Right cardiac atrium (tissue), 5 donors: ENCODE data around the gene KLF14. TPM values are rescaled to one million over a fixed set of nuclear protein-coding genes. Genes with fewer than 3 reads are reported as not detected.
"Not testable (repeated sequence)": the region's sequence is repeated elsewhere in the genome, so short reads cannot be mapped to it uniquely, and the experiment has no call there.

Experiments used
- ATAC-seq, 2 donors: fragments of 200-7000 bp; cut with Tn5 transposase; one replicate each; pipeline versions ENCODE4 v1.8.0 to v1.9.1; 2020; ENCODE audit warnings: moderate library complexity in 2 of 2, mild to moderate bottlenecking in 1 of 2
- DNase-seq, 3 donors: peaks; one replicate each; pipeline ENCODE4 v3.0.0-alpha.2; 2020
- H3K27ac ChIP-seq: one replicate; pipeline ENCODE4 v1.5.1; 2013; ENCODE audit warnings: mild to moderate bottlenecking, low read length, control low read depth, moderate library complexity
- H3K27me3 ChIP-seq: one replicate; pipeline ENCODE4 v1.6.1; 2013; ENCODE audit not compliant: control insufficient read depth, insufficient read depth
- H3K4me1 ChIP-seq: one replicate; pipeline ENCODE4 v1.6.1; 2013; ENCODE audit warnings: low read length; ENCODE audit not compliant: control insufficient read depth, insufficient read depth
- H3K4me3 ChIP-seq: one replicate; pipeline ENCODE4 v1.5.1; 2013; ENCODE audit warnings: low read length, control low read depth
- H3K9me3 ChIP-seq: one replicate; pipeline ENCODE4 v1.6.1; 2013; ENCODE audit warnings: low read length; ENCODE audit not compliant: control insufficient read depth
- WGBS: extraction: QIAGEN DNeasy Blood & Tissue Kit; methylation state at CpG from one replicate; pipeline ENCODE4 v1.1.7; 2013; 5-methylcytosine and 5-hydroxymethylcytosine counted together
- intact Hi-C, 4 donors: fragments of 100-400 bp; cut with DNase I; formaldehyde crosslinking; loops; one replicate each; pipeline versions ENCODE4 v1.11.0 to v1.14.0; 2022 to 2023
- polyA plus RNA-seq: library from polyadenylated mRNA; stranded (reverse); fragments of 200-250 nt; gene quantifications from one replicate; pipeline ENCODE4 v1.2.3, GENCODE V29; 2013
- total RNA-seq, 4 donors: library from RNA; stranded (reverse); fragmentation: NEBNext Ultra II Directional; extraction: Animal tissue kit (Norgen Biotek cat#: 25700); gene quantifications; one replicate each; pipeline ENCODE4 v1.2.1, GENCODE V29; 2021
- donor health status: healthy with polysubstance abuse.
- donor health status: DM: no; HTN: yes; CAD: no.
- donor health status: DM: no; HTN: no; CAD: no.
- donor health status: DM: no; HTN: yes; CAD: no; lungs with severe emphysema.
- donor health status: DM: yes; HTN: yes; CAD: no.

Gene KLF14
- total and polyA plus RNA-seq, 5 donors: 0.09 to 0.57 (median 0.15) TPM

DNA sequence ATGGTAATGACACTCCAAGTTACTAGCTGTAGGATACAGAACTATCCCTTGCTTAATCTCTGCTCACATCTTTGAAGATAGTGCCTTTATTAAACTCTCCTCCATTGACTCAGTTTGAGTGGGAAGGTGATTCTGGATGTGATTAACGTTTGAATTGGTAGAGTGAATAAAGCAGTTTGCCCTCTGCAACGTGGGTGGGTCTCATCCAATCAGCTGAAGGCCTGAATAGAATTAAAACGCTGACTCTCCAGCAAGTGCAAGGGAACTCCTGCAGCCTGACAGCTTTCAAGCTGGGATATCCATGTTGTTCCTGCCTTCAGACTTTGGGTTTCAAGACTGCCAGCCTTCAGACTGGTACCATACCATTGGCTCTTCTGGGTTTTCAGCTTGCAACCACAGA lies 21.6 kb downstream of the KLF14 start:
- intact Hi-C loops: no loop called here
- Histone ChIP-seq H3K27me3 (no peaks in the 10 kb centered on the region), H3K4me1 (no peaks in the 10 kb centered on the region), H3K4me3 (no peak overlapping the region), H3K27ac (no peak overlapping the region), H3K9me3 (no peaks in the 10 kb centered on the region)
- DNase-seq (no peak), ATAC-seq (no peak)
- 42% methylated on average over 3 of the region's 3 CpGs for WGBS

DNA sequence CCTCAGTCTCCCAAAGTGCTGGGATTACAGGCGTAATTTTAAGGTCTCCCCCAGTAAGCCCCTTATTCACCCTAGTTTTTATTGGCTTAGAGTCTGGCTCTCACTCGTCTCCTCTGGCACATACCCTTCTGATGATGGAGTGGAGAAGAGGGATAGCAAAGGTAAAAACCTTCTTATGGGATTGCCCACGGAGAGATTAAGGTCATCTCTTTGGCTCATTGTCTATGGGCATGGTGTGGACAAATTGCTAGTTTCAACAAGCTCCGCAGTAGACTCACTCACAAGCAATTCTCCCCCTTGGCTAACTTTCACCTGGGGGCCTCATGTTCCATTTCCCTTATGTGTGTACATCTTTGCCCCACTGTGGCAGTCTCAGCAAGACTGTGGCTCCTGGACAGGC lies 25.2 kb downstream of the KLF14 start:
- intact Hi-C loops: loop anchor here in 1 of 4 donors (5.0 kb wide), 1 partner anchor 366 kb away; the partner anchor contains the start of gene CPA5
- no peak overlapping the region for H3K27ac ChIP-seq
- H3K4me1 ChIP-seq: no peaks in the 10 kb centered on the region
- ATAC-seq (no peak), DNase-seq (no peak)
- no peak overlapping the region for H3K4me3 ChIP-seq
- WGBS: 93% methylated on average over 4 of the region's 4 CpGs
- H3K27me3 ChIP-seq: no peaks in the 10 kb centered on the region
- H3K9me3 ChIP-seq: no peaks in the 10 kb centered on the region

DNA sequence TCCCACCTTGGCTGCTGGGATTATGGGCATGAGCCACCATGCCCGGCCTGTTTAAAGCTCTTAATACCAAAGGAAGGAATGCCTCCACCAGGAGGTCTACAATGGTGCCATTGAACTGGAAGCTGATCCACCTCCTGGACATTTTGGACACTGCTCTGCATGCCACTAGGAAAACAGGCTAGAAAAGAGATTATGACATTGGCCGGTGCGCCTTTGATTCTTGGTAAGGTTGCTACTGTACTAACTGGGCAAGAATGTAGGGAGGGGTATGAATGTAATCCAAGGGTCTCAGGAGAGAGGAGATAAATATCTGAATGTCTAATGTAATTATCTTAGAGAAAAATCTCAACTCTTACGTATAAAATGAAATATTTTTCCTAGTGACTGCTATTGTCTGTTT lies 26.0 kb downstream of the KLF14 start:
- DNase-seq (no peak), ATAC-seq (no peak)
- Histone ChIP-seq H3K4me3 (no peak overlapping the region), H3K9me3 (no peaks in the 10 kb centered on the region), H3K4me1 (no peaks in the 10 kb centered on the region), H3K27ac (no peak overlapping the region), H3K27me3 (no peaks in the 10 kb centered on the region)
- 95% methylated on average over 4 of the region's 4 CpGs for WGBS
- intact Hi-C loops: loop anchor here in 1 of 4 donors (5.0 kb wide), 1 partner anchor 366 kb away; the partner anchor contains the start of gene CPA5

GRCh38 chr7:130703851-130704250 lies 30.2 kb downstream of the KLF14 start:
- ATAC-seq (no peak), DNase-seq (no peak)
- Histone ChIP-seq H3K9me3 (no peaks in the 10 kb centered on the region), H3K4me3 (no peak overlapping the region), H3K27me3 (no peaks in the 10 kb centered on the region), H3K4me1 (no peaks in the 10 kb centered on the region), H3K27ac (no peak overlapping the region)
- intact Hi-C loops: no loop called here
- 71% methylated on average over 1 of the region's 1 CpG for WGBS

DNA sequence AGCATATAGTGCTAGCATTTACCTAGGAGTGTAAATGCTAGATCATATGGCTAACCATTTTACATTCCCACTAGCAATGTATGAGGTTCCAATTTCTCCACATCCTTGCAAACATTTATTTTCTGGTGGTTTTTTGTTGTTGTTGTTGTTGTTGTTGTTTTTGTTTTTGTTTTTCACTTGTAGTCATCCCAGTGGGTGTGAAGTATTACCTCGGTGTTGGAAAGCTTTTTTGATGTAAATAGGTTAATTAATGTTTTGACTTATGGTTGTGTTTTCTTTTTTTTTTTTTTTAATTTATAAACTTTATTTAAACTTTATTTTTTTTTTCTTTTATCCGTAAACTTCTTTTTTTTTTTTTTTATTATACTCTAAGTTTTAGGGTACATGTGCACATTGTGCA lies 32.4 kb downstream of the KLF14 start:
- Histone ChIP-seq H3K9me3 (no peaks in the 10 kb centered on the region), H3K4me1 (no peaks in the 10 kb centered on the region), H3K4me3 (no peak overlapping the region), H3K27me3 (no peaks in the 10 kb centered on the region), H3K27ac (no peak overlapping the region)
- WGBS: 95% methylated on average over 2 of the region's 2 CpGs
- ATAC-seq (no peak), DNase-seq (no peak)
- intact Hi-C loops: no loop called here

DNA sequence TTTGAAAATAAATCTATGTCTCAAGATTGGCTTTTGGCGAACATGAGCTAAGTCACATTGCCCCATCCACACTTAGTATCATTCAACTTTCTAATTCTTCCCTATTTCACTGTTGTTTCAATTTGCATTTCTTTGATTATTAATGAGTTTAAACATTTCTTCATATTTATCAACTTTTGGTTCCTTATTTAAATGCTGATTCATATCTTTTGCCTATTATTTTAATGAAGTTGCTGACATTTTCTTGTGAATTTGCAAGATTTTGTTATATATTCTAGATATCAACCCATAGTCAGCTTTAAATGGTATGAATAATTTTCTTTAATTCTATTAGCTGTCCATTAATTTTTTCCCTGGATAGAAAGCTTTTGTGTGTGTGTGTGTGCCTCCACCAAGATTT lies 33.2 kb downstream of the KLF14 start:
- intact Hi-C loops: no loop called here
- DNase-seq (no peak), ATAC-seq (no peak)
- WGBS: 92% methylated on average over 1 of the region's 1 CpG
- Histone ChIP-seq H3K9me3 (no peaks in the 10 kb centered on the region), H3K4me3 (no peak overlapping the region), H3K4me1 (no peaks in the 10 kb centered on the region), H3K27ac (no peak overlapping the region), H3K27me3 (no peaks in the 10 kb centered on the region)

- Histone ChIP-seq H3K27ac (no peak overlapping the region), H3K27me3 (no peaks in the 10 kb centered on the region), H3K4me3 (no peak overlapping the region), H3K4me1 (no peaks in the 10 kb centered on the region), H3K9me3 (no peaks in the 10 kb centered on the region)
- ATAC-seq: no peak
- WGBS: 63% methylated on average over 4 of the region's 4 CpGs
- intact Hi-C loops: no loop called here
- DNase-seq: no peak
Measured at GRCh38 chr7:130699686-130700085, 34.3 kb downstream of the KLF14 start.

DNA sequence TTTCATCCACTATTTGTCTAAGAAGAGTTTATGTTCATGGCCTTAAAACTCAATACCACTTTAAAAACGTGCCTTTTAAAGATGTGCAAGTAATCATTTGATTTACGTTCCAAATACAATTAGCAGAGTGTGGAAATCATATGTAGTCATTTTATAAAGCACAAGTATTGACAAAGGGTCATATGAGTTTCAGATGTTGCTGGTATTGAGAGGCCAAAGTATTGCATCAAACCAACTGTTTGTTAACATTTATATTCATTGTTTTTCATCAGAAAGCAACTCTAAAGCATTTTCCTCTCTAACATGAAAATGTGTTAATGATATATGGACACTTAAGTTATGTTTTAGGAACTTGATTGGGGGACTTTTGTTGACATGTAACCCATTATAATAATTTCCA lies 36.2 kb downstream of the KLF14 start:
- ATAC-seq (no peak), DNase-seq (no peak)
- no peaks in the 10 kb centered on the region for H3K4me1 ChIP-seq
- H3K9me3 ChIP-seq: no peaks in the 10 kb centered on the region
- WGBS: 86% methylated on average over 2 of the region's 2 CpGs
- no peaks in the 10 kb centered on the region for H3K27me3 ChIP-seq
- H3K27ac ChIP-seq: no peak overlapping the region
- no peak overlapping the region for H3K4me3 ChIP-seq
- intact Hi-C loops: no loop called here

- 54% methylated on average over 2 of the region's 2 CpGs for WGBS
- Histone ChIP-seq H3K27ac (no peak overlapping the region), H3K27me3 (no peaks in the 10 kb centered on the region), H3K9me3 (no peaks in the 10 kb centered on the region), H3K4me3 (no peak overlapping the region), H3K4me1 (no peaks in the 10 kb centered on the region)
- ATAC-seq (no peak), DNase-seq (no peak)
- intact Hi-C loops: no loop called here
Measured at GRCh38 chr7:130695840-130696239, 38.2 kb downstream of the KLF14 start.

GRCh38 chr7:130692396-130692795 lies 41.6 kb downstream of the KLF14 start:
- H3K27ac ChIP-seq, H3K9me3 ChIP-seq, H3K4me3 ChIP-seq, H3K4me1 ChIP-seq, ATAC-seq, intact Hi-C loops, DNase-seq, H3K27me3 ChIP-seq: not testable (repeated sequence)
- 96% methylated on average over 1 of the region's 1 CpG for WGBS

DNA sequence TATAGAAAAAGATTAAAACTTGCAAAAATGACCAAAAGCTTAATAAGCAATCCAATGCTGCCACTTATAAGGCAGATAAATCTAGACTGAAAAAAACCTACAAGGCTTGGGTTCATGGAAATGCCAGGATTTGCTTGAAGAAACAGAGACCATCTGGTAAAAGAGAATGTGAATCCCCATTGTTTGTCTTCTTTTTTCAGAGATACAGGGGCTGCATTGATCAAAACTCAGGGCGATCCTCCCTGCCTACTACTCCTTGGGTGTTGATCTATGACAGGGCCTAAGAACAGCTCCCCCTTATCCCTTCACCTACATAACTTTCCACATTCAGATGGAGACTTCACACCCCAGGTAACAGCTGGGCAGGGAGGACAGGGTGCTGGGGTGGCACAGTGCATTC lies 44.3 kb downstream of the KLF14 start:
- Histone ChIP-seq H3K4me3 (no peak overlapping the region), H3K4me1 (no peaks in the 10 kb centered on the region), H3K9me3 (no peaks in the 10 kb centered on the region), H3K27ac (no peak overlapping the region), H3K27me3 (no peaks in the 10 kb centered on the region)
- 93% methylated on average over 1 of the region's 1 CpG for WGBS
- intact Hi-C loops: no loop called here
- DNase-seq (no peak), ATAC-seq (no peak)

- no peak overlapping the region for H3K27ac ChIP-seq
- H3K27me3 ChIP-seq: no peaks in the 10 kb centered on the region
- DNase-seq (no peak), ATAC-seq (no peak)
- intact Hi-C loops: no loop called here
- no peaks in the 10 kb centered on the region for H3K9me3 ChIP-seq
- no peak overlapping the region for H3K4me3 ChIP-seq
- H3K4me1 ChIP-seq: no peaks in the 10 kb centered on the region
- whole genome bisulfite sequencing: 96% methylated on average over 2 of the region's 2 CpGs
Measured at GRCh38 chr7:130683026-130683425, 51.0 kb downstream of the KLF14 start.
